Forelimb muscle (tissue), 1 donor: ENCODE data around the gene CDK18. TPM values are rescaled to one million over a fixed set of nuclear protein-coding genes. Genes with fewer than 3 reads are reported as not detected.

Source experiments
- polyA plus RNA-seq: library from polyadenylated mRNA; unstranded; fragments of 120-200 nt; gene quantifications from one replicate; pipeline ENCODE4 v1.2.1, GENCODE V29; 2013; ENCODE audit not compliant: insufficient read length

The CDK18 gene
- polyA plus RNA-seq, 1 donor = 8.1 TPM

Other genes starting within 250 kb of the CDK18 start
- gene NUAK2, start 182.9 kb upstream of the CDK18 start, polyA plus RNA-seq = 0.49 TPM
- gene KLHDC8A, start 147.7 kb upstream of the CDK18 start, polyA plus RNA-seq = 0.15 TPM
- not detected for gene LEMD1, start 82.6 kb upstream of the CDK18 start, polyA plus RNA-seq
- not detected for gene BLACAT1, start 48.6 kb upstream of the CDK18 start, polyA plus RNA-seq
- gene ELK4, start 127.3 kb downstream of the CDK18 start, polyA plus RNA-seq = 15.4 TPM
- gene SLC45A3, start 175.8 kb downstream of the CDK18 start, polyA plus RNA-seq = 3.4 TPM
- 223 TPM for gene NUCKS1, start 245.5 kb downstream of the CDK18 start, polyA plus RNA-seq